Adrenal gland (tissue), 12 donors: ENCODE results near the gene CAMK2D. TPM values are rescaled to one million over a fixed set of nuclear protein-coding genes. Genes with fewer than 3 reads are reported as not detected.

Experiments
- DNase-seq, 7 donors: peaks; one replicate each; pipeline ENCODE4 v3.0.0-alpha.2; 2019 to 2020
- H3K27ac ChIP-seq, 5 donors: fragments of 200-600 bp; sonication (generic) in 4 of 5; 1 replicate in 3 of 5; 2 replicates in 2 of 5; pipeline versions ENCODE4 v1.5.1 to v1.8.0; 2016 to 2020; ENCODE audit warnings: mild to moderate bottlenecking in 1 of 5
- H3K27me3 ChIP-seq: fragments of 200-600 bp; 2 replicates; pipeline ENCODE4 v1.8.0; 2021
- H3K36me3 ChIP-seq, 2 donors: fragments of 200-600 bp; replicated peaks in 1 of 2; 1 replicate in 1 of 2; 2 replicates in 1 of 2; pipeline versions ENCODE4 v1.5.1 to v1.8.0; 2018 to 2022
- H3K4me1 ChIP-seq, 2 donors: fragments of 200-600 bp; replicated peaks in 1 of 2; 1 replicate in 1 of 2; 2 replicates in 1 of 2; pipeline versions ENCODE4 v1.5.1 to v1.8.0; 2018 to 2021
- H3K4me3 ChIP-seq, 4 donors: fragments of 200-600 bp; sonication (generic) in 3 of 4; one replicate each; pipeline ENCODE4 v1.5.1; 2016 to 2018
- H3K9me3 ChIP-seq, 3 donors: fragments of 200-600 bp; sonication (generic) in 1 of 3; replicated peaks in 1 of 3; 1 replicate in 2 of 3; 2 replicates in 1 of 3; pipeline versions ENCODE4 v1.5.1 to v1.8.0; 2016 to 2021
- POLR2A ChIP-seq, 2 donors: fragments of 450-650 bp; IDR thresholded peaks; one replicate each; pipeline ENCODE4 v1.6.1; 2017; ENCODE audit warnings: antibody characterized with exemption in 2 of 2, mild to moderate bottlenecking in 2 of 2, moderate library complexity in 1 of 2
- WGBS, 4 donors: extraction: QIAGEN DNeasy Blood & Tissue Kit in 2 of 4; methylation state at CpG; one replicate each; pipeline versions ENCODE4 v1.1.5 to v1.1.7; 2013 to 2017; 5-methylcytosine and 5-hydroxymethylcytosine counted together
- intact Hi-C, 2 donors: fragments of 100-400 bp; cut with DNase I; formaldehyde crosslinking; loops; one replicate each; pipeline versions ENCODE4 v1.14.1 to v1.15.0; 2022 to 2023
- polyA plus RNA-seq, 3 donors: library from polyadenylated mRNA; stranded (reverse); fragments of 200-250 nt in 2 of 3; fragments of 350-450 nt in 1 of 3; fragmentation: Illumina TruSeq in 1 of 3; extraction: RNeasy Lipid Tissue Mini Kit (QIAGEN cat#74804) in 1 of 3; gene quantifications; one replicate each; pipeline ENCODE4 v1.2.3, GENCODE V29; 2013 to 2014
- total RNA-seq, 9 donors: library from RNA; depleted of rRNA in 4 of 9; stranded (reverse); fragments of >200 nt in 4 of 9; fragments of 120-200 nt in 1 of 9; fragmentation: NEBNext Ultra II Directional in 1 of 9; extraction: Animal tissue kit (Norgen Biotek cat#: 25700) in 1 of 9; gene quantifications; one replicate each; pipeline versions ENCODE4 v1.1.0 to v1.2.4, GENCODE V29; 2013 to 2023
- TF ChIP-seq, protein P1 (sequence below), 6 experiments: fragments of 450-650 bp in 4 of 6; fragments of 200-600 bp in 2 of 6; sonication (generic) in 1 of 6; IDR thresholded peaks; 1 replicate in 5 of 6; 2 replicates in 1 of 6; pipeline versions ENCODE4 v1.5.1 to v1.8.0; 2016 to 2021; ENCODE audit warnings: antibody characterized with exemption in 6 of 6, mild to moderate bottlenecking in 2 of 6, moderate library complexity in 1 of 6
- donor health status: healthy with polysubstance abuse.
- donor health status: Bipolar disorder and iron deficiency.
- donor health status: DM: yes; HTN: yes; CAD: no.
- donor health status: DM: no; HTN: no; CAD: no.
- donor health status: DM: no; HTN: no; CAD: no.
- donor health status: DM: yes; HTN: yes; CAD: no.

Gene CAMK2D
- total and polyA plus RNA-seq, 12 donors, result 7.6 to 83.9 (median 33.6) TPM

- 62 to 94% (median 72%) methylated on average over 1 of the region's 1 CpG for WGBS, 4 donors
- Histone ChIP-seq H3K27me3 (no peaks in the 10 kb centered on the region), H3K36me3 (no peaks in the 10 kb centered on the region), H3K4me1 (no peaks in the 10 kb centered on the region), H3K4me3 (no peak overlapping the region), H3K27ac (no peak overlapping the region), H3K9me3 (no peaks in the 10 kb centered on the region)
- TF ChIP-seq, protein P1, sequence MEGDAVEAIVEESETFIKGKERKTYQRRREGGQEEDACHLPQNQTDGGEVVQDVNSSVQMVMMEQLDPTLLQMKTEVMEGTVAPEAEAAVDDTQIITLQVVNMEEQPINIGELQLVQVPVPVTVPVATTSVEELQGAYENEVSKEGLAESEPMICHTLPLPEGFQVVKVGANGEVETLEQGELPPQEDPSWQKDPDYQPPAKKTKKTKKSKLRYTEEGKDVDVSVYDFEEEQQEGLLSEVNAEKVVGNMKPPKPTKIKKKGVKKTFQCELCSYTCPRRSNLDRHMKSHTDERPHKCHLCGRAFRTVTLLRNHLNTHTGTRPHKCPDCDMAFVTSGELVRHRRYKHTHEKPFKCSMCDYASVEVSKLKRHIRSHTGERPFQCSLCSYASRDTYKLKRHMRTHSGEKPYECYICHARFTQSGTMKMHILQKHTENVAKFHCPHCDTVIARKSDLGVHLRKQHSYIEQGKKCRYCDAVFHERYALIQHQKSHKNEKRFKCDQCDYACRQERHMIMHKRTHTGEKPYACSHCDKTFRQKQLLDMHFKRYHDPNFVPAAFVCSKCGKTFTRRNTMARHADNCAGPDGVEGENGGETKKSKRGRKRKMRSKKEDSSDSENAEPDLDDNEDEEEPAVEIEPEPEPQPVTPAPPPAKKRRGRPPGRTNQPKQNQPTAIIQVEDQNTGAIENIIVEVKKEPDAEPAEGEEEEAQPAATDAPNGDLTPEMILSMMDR (IDR thresholded peaks at IDR 0.05), result no peak
- TF ChIP-seq POLR2A (IDR thresholded peaks at IDR 0.05), result no peak
- intact Hi-C loops, result no loop called here
- no peak for DNase-seq
These were observed 169.6 kb downstream of the CAMK2D start for GRCh38 chr4:113591982-113592381.

DNA sequence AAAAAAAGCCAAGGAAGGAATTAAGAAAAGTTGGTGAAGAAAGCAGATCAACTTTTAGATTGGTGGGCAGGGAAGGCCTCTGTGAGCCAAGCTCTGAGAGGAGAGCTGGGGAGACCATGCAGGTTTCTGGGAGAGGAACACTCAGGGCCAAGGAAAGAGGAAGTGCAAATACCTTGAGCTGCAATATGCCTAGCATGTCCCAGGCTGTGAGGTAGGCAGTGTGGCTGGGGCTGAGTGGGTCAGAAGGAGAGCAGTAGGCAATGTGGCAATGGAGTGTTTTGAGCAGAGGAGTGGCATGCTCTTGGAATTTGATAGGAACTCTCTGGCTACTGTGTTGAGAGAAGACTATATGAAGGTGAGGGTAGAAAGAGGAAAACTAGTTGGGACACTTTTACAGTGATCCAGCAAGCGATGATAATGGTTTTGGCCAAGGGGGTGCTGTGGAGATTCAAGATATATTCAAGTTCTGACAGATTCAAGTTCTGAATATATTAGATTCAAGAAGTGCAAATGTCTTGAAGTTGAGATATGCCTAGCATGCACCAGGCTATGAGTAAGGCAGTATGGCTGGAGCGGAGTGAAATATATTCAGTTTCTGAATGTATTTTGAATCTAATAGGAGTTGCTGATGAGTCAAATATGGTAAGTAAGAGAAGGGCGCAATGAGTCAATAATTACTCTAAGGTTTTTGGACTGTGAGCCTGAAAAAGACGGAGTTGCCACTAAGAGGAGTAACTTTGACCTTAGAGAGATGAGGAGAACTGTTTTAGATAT, 172.5 kb downstream of the CAMK2D start:
- intact Hi-C loops, result no loop called here
- DNase-seq, result no peak
- no peaks in the 10 kb centered on the region for H3K36me3 ChIP-seq
- no peak overlapping the region for H3K4me3 ChIP-seq
- no peaks in the 10 kb centered on the region for H3K9me3 ChIP-seq
- H3K27ac ChIP-seq, result no peak overlapping the region
- peaks cover 0 to 5% of the 10 kb centered on the region in 2 donors for H3K4me1 ChIP-seq
- H3K27me3 ChIP-seq, result no peaks in the 10 kb centered on the region
- 95 to 98% (median 97%) methylated on average over 4 of the region's 4 CpGs for WGBS, 4 donors
- no peak for TF ChIP-seq POLR2A (IDR thresholded peaks at IDR 0.05)
- TF ChIP-seq, protein P1 (IDR thresholded peaks at IDR 0.05), result no peak

DNA sequence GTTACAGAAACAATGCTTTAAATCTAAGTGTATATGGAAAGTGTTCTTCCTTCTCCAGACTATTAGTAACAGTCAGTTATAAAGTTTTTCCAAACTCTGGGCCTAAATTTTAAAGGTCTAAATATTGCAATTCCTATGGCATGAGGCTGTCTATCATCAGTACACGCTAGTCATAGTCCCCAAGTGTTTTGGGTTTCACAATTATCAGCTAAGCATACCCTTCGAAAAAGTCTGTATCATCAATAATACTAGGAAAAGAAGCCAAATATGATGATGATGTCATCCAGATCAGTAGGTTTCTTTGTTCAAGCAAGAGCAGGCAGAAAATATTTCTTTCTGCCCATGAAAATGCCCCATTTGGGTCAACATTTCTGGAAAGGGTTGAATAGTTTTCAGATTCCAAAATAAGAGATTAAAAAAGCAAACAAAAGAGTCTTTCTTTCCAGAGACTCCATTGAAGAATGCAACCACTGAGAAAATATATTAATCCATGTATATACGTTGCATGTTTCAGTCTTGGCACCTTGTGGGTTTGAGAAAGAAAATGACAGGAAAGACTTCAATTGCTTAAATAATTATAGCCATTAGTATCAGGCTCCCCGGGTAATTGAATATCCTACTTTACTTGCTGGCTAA, 173.8 kb downstream of the CAMK2D start:
- TF ChIP-seq, protein P1 (IDR thresholded peaks at IDR 0.05), result no peak
- no peak for TF ChIP-seq POLR2A (IDR thresholded peaks at IDR 0.05)
- intact Hi-C loops, result no loop called here
- Histone ChIP-seq H3K9me3 (no peaks in the 10 kb centered on the region), H3K4me1 (peaks cover 0 to 5% of the 10 kb centered on the region in 2 donors), H3K27ac (no peak overlapping the region), H3K4me3 (no peak overlapping the region), H3K27me3 (no peaks in the 10 kb centered on the region), H3K36me3 (no peaks in the 10 kb centered on the region)
- DNase-seq, result no peak
- 59 to 71% (median 67%) methylated on average over 4 of the region's 4 CpGs for WGBS, 4 donors

- no peak overlapping the region for H3K4me3 ChIP-seq
- 95 to 99% (median 97%) methylated on average over 2 of the region's 2 CpGs for WGBS, 4 donors
These were observed 174.4 kb downstream of the CAMK2D start for GRCh38 chr4:113587156-113587555.

More at GRCh38 chr4:113587156-113587555, 174.4 kb downstream of the CAMK2D start:
- DNase-seq, result no peak
- H3K9me3 ChIP-seq, result no peaks in the 10 kb centered on the region
- H3K36me3 ChIP-seq, result no peaks in the 10 kb centered on the region
- H3K27ac ChIP-seq, result no peak overlapping the region
- TF ChIP-seq, protein P1 (IDR thresholded peaks at IDR 0.05), result no peak
- H3K4me1 ChIP-seq, result peaks cover 0 to 5% of the 10 kb centered on the region in 2 donors
- intact Hi-C loops, result no loop called here
- no peaks in the 10 kb centered on the region for H3K27me3 ChIP-seq
